Stimulated activated CD8-positive, alpha-beta memory T cell treated with anti-CD3 and anti-CD28 coated beads, Interleukin-7, amount 100 ng/mL, for 48 hours (primary cell): ENCODE data around the gene SPATA31A5.
"Not testable (repeated sequence)": the region's sequence is repeated elsewhere in the genome, so short reads cannot be mapped to it uniquely, and the experiment has no call there.

ENCODE experiments used
- DNase-seq, 2 donors: peaks; one replicate each; pipeline ENCODE4 v3.0.0-alpha.2; 2020; ENCODE audit warnings: low read depth in 1 of 2; ENCODE audit errors: extremely low read depth in 1 of 2

The SPATA31A5 gene

DNA sequence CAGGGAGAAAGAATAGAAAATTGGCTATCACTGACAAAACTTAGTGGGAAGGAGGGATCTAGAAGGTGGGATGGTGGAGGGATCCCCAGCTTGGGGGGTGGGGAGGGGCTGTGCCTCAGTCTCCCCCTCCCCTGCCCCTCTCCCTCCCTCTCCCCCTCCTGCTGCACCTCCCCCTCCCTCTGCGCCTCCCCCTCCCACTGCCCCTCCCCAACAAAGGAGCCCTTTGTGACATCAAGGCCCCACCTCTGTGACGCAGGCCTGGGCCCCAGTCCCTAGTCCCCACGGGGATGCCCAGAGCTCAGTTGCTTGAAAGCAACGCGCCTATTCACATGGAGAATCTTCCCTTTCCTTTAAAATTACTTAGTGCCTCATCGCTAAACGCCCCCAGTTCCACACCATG is at the start of gene SPATA31A5:
SPATA31A5 (plus strand) TSS at position 301 of the 400 bp plus-strand sequence; CDS start at position 330, 29 bp downstream.
- not testable (repeated sequence) for DNase-seq

DNA sequence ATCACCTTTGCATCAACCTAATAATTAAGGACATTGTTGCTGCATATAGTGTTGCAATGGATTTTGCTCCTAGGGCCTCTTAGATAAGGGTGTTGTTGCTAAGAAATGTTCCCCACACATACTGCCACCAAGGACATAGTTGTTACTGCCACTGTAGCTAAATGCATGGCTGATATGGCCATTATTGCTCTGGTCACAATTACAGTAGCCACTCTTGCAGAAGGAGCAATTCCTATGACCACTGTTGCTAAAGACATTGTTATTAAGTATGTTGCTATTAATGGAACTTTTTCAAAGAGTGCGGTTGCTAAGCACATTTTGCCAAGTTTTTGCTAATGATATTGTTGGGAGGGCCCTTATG is 48.8 kb downstream of the SPATA31A5 start:
- not testable (repeated sequence) for DNase-seq

DNA sequence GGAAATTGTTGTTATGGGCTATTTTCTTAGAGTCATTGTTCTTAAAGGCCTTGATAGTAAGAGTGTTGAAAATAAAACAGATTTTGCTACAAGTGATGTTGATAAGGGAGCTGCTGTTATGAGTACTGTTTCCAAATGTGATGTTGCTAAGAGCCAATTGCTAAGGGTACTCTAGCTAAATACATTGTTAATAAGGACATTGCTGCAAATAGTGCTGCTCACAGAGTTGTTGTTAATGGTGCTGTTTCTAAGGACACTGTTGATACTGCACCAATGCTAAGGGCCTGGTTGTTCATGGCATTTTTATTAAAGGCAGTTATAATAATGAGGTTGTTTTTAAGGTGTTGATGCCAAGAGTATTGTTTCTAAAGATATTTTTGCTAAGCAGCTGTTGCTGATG is 52.2 kb downstream of the SPATA31A5 start:
- not testable (repeated sequence) for DNase-seq
